Stimulated activated CD4-positive, alpha-beta T cell treated with anti-CD3 and anti-CD28 coated beads, Interleukin-1b, Interleukin-23, amount 100 ng/mL, for 24 hours (primary cell): ENCODE measurements around the gene FGFR2.

Experiments
- DNase-seq, 4 experiments: peaks; one replicate each; pipeline ENCODE4 v3.0.0-alpha.2; 2020; ENCODE audit warnings: low read depth in 4 of 4, low spot score in 1 of 4

The FGFR2 gene

GRCh38 chr10:121497513-121498470, 100.5 kb downstream of the FGFR2 start:
- DNase-seq: no peak

GRCh38 chr10:121495719-121496118, 102.5 kb downstream of the FGFR2 start:
- DNase-seq: no peak

- no peak for DNase-seq
Observed at GRCh38 chr10:121494296-121494695, 103.9 kb downstream of the FGFR2 start.

GRCh38 chr10:121493521-121493920, 104.7 kb downstream of the FGFR2 start:
- no peak for DNase-seq

GRCh38 chr10:121490871-121491519, 107.2 kb downstream of the FGFR2 start:
- no peak for DNase-seq

GRCh38 chr10:121485436-121486139, 112.7 kb downstream of the FGFR2 start:
- no peak for DNase-seq

- no peak for DNase-seq
Observed at GRCh38 chr10:121484816-121485215, 113.4 kb downstream of the FGFR2 start.

- DNase-seq: no peak
Observed at GRCh38 chr10:121484401-121484800, 113.8 kb downstream of the FGFR2 start.

GRCh38 chr10:121481180-121481579, 117.1 kb downstream of the FGFR2 start:
- no peak for DNase-seq

GRCh38 chr10:121478556-121478955, 119.7 kb downstream of the FGFR2 start:
- no peak for DNase-seq

GRCh38 chr10:121469797-121470606, 128.2 kb downstream of the FGFR2 start:
- no peak for DNase-seq

GRCh38 chr10:121468726-121469125, 129.5 kb downstream of the FGFR2 start:
- no peak for DNase-seq

GRCh38 chr10:121466424-121466823, 131.8 kb downstream of the FGFR2 start:
- no peak for DNase-seq

GRCh38 chr10:121465215-121465614, 133.0 kb downstream of the FGFR2 start:
- DNase-seq: no peak

- DNase-seq: no peak
Observed at GRCh38 chr10:121464517-121464916, 133.7 kb downstream of the FGFR2 start.

GRCh38 chr10:121462955-121463354, 135.3 kb downstream of the FGFR2 start:
- DNase-seq: no peak

GRCh38 chr10:121462281-121462680, 136.0 kb downstream of the FGFR2 start:
- no peak for DNase-seq

GRCh38 chr10:121461307-121461706, 136.9 kb downstream of the FGFR2 start:
- DNase-seq: no peak

GRCh38 chr10:121460733-121461132, 137.5 kb downstream of the FGFR2 start:
- DNase-seq: no peak

GRCh38 chr10:121459622-121460453, 138.4 kb downstream of the FGFR2 start:
- no peak for DNase-seq
